Endothelial cell of umbilical vein (primary cell): ENCODE data around the gene ZNRF3. TPM values are rescaled to one million over a fixed set of nuclear protein-coding genes. Genes with fewer than 3 reads are reported as not detected.

Experiments
- BruUV-seq: library from RNA; stranded (reverse); fragments of 400-500 nt; replicated peaks from 2 replicates; lab custom pipeline; 2021; lab: Mats Ljungman, UMichigan
- CTCF ChIA-PET: fragments of 300-600, 350-600 bp; sonication (Branson Sonifier 250); formaldehyde crosslinking; loops from one replicate; lab custom pipeline; 2021; ENCODE audit warnings: antibody characterized with exemption, inconsistent platforms; lab: Charles Lee
- POLR2A ChIA-PET: fragments of 300-600, 350-600 bp; sonication (Branson Sonifier 250); formaldehyde crosslinking; loops from one replicate; lab custom pipeline; 2021; ENCODE audit warnings: antibody characterized with exemption, inconsistent platforms; lab: Charles Lee
- DNase-seq: peaks from one replicate; pipeline ENCODE4 v3.0.0-alpha.2; 2011; ENCODE audit warnings: low read depth, low spot score
- FAIRE-seq: peaks from 2 replicates; lab custom pipeline; 2011; peaks lifted over from hg19 to GRCh38; lab: Jason Lieb, UNC
- H2AFZ ChIP-seq: 2 replicates; pipeline ENCODE4 v1.6.0; 2012; ENCODE audit warnings: low read depth, low read length, control low read depth, inconsistent platforms
- H3K27ac ChIP-seq: 2 replicates; pipeline ENCODE4 v1.5.1; 2011; ENCODE audit warnings: low read depth, mild to moderate bottlenecking, control low read depth, low read length, moderate library complexity; ENCODE audit not compliant: insufficient read depth
- H3K27me3 ChIP-seq, 2 experiments: 2 replicates each; pipeline versions ENCODE4 v1.6.0 to v1.6.1; 2011; ENCODE audit warnings: low read length in 2 of 2, mixed read lengths in 1 of 2; ENCODE audit not compliant: control insufficient read depth in 2 of 2, insufficient read depth in 2 of 2
- H3K36me3 ChIP-seq, 2 experiments: 2 replicates in 1 of 2; 3 replicates in 1 of 2; pipeline ENCODE4 v1.5.1; 2011; ENCODE audit warnings: low read length in 2 of 2, mild to moderate bottlenecking in 1 of 2, moderate library complexity in 1 of 2; ENCODE audit not compliant: control insufficient read depth in 2 of 2, insufficient read depth in 2 of 2; ENCODE audit errors: extremely low read depth in 1 of 2
- H3K4me1 ChIP-seq: 3 replicates; pipeline ENCODE4 v1.5.1; 2011; ENCODE audit warnings: mild to moderate bottlenecking, low read length; ENCODE audit not compliant: control insufficient read depth, insufficient read depth; ENCODE audit errors: extremely low read depth
- H3K4me2 ChIP-seq: 2 replicates; pipeline ENCODE4 v1.6.1; 2011; ENCODE audit warnings: low read length, control low read depth, mixed read lengths; ENCODE audit not compliant: insufficient read depth
- H3K4me3 ChIP-seq, 3 experiments: fragments of 200-600 bp in 1 of 3; sonication (generic), shearing (Covaris generic) in 1 of 3; replicated peaks in 1 of 3; 2 replicates each; pipeline ENCODE4 v1.5.1; 2011 to 2016; ENCODE audit warnings: control low read depth in 3 of 3, low read length in 3 of 3, mild to moderate bottlenecking in 2 of 3, inconsistent platforms in 1 of 3, low read depth in 1 of 3, moderate library complexity in 1 of 3; ENCODE audit not compliant: insufficient read depth in 1 of 3
- H3K79me2 ChIP-seq: 2 replicates; pipeline ENCODE4 v1.6.0; 2012; ENCODE audit warnings: low read length, inconsistent platforms; ENCODE audit not compliant: control insufficient read depth, insufficient read depth
- H3K9ac ChIP-seq: replicated peaks from 2 replicates; pipeline ENCODE3; 2011; ENCODE audit warnings: low read length, control low read depth; ENCODE audit not compliant: insufficient read depth; ENCODE audit errors: extremely low read depth
- H3K9me1 ChIP-seq: replicated peaks from 3 replicates; pipeline ENCODE4 v1.6.0; 2011; ENCODE audit warnings: mild to moderate bottlenecking, low read length; ENCODE audit not compliant: control insufficient read depth, insufficient read depth; ENCODE audit errors: extremely low read depth
- H3K9me3 ChIP-seq: replicated peaks from 2 replicates; pipeline ENCODE4 v1.5.1; 2012; ENCODE audit warnings: low read length, inconsistent platforms; ENCODE audit not compliant: control insufficient read depth, insufficient read depth
- H4K20me1 ChIP-seq: replicated peaks from 2 replicates; pipeline ENCODE3; 2011; ENCODE audit warnings: mild to moderate bottlenecking, low read length; ENCODE audit not compliant: control insufficient read depth, insufficient read depth; ENCODE audit errors: extremely low read depth
- EZH2 ChIP-seq: IDR thresholded peaks from 2 replicates; pipeline ENCODE4 v1.6.1; 2012; ENCODE audit warnings: borderline replicate concordance, low read depth, mild to moderate bottlenecking, moderate library complexity, low read length, inconsistent platforms; ENCODE audit not compliant: severe bottlenecking
- FOS ChIP-seq: IDR thresholded peaks from 2 replicates; pipeline ENCODE4 v1.6.1; 2011; ENCODE audit warnings: mild to moderate bottlenecking, low read length, moderate library complexity, borderline replicate concordance; ENCODE audit not compliant: insufficient read depth
- GATA2 ChIP-seq: IDR thresholded peaks from 2 replicates; pipeline ENCODE4 v1.7.0; 2011; ENCODE audit warnings: low read depth, mild to moderate bottlenecking, moderate library complexity, mixed read lengths, low read length; ENCODE audit not compliant: insufficient read length, insufficient read depth
- JUN ChIP-seq: IDR thresholded peaks from 2 replicates; pipeline ENCODE4 v1.6.1; 2011; ENCODE audit warnings: borderline replicate concordance, low read depth; ENCODE audit not compliant: insufficient read length, insufficient read depth
- MAX ChIP-seq: IDR thresholded peaks from 2 replicates; pipeline ENCODE4 v1.6.1; 2011; ENCODE audit not compliant: insufficient read depth, insufficient read length
- MYC ChIP-seq: IDR thresholded peaks from one replicate; pipeline ENCODE4 v1.6.1; 2011; ENCODE audit warnings: mild to moderate bottlenecking, low read depth, low read length
- POLR2A ChIP-seq: IDR thresholded peaks from 2 replicates; pipeline ENCODE4 v1.6.1; 2012; ENCODE audit warnings: low read depth, mild to moderate bottlenecking, control low read depth, low read length
- POLR2AphosphoS5 ChIP-seq: IDR thresholded peaks from 2 replicates; pipeline ENCODE4 v1.6.1; 2012; ENCODE audit warnings: low read depth, mild to moderate bottlenecking, control low read depth, low read length, moderate library complexity; ENCODE audit not compliant: insufficient read depth
- dilution Hi-C: fragments of 300-500 bp; cut with MboI; formaldehyde crosslinking; loops from one replicate; pipeline ENCODE4 v1.15.0; 2019; ENCODE audit warnings: low sequenced_read_pairs; ENCODE audit not compliant: extremely low pct_ligation_motif_present
- intact Hi-C: fragments of 100-400 bp; cut with micrococcal nuclease; formaldehyde crosslinking; loops from one replicate; pipeline ENCODE4 v1.10.0; 2022
- polyA plus RNA-seq, 4 experiments: library from polyadenylated mRNA; depleted of rRNA in 3 of 4; stranded (reverse) in 3 of 4; unstranded in 1 of 4; fragments of >200 nt; gene quantifications; 2 replicates each; pipeline versions ENCODE4 v1.2.1 to v1.2.3, GENCODE V29; 2011 to 2012; ENCODE audit warnings: missing spikeins in 1 of 4
- total RNA-seq: library from RNA; stranded (reverse); gene quantifications from 2 replicates; pipeline ENCODE4 v1.2.3, GENCODE V29; 2021
- TF ChIP-seq, protein P1 (sequence below), 2 donors: IDR thresholded peaks; 1 replicate in 1 of 2; 2 replicates in 1 of 2; pipeline ENCODE4 v1.5.1; 2011; ENCODE audit warnings: low read length in 2 of 2, mild to moderate bottlenecking in 2 of 2, moderate library complexity in 2 of 2, control low read depth in 1 of 2, inconsistent platforms in 1 of 2, low read depth in 1 of 2; ENCODE audit not compliant: insufficient read depth in 1 of 2; ENCODE audit errors: extremely low read depth in 1 of 2

Gene ZNRF3
- total and polyA plus RNA-seq, 2 donors (not counting 3 experiments of a cell fraction or from before 2014, with no cell fraction given): 2.7 to 5.2 TPM

DNA sequence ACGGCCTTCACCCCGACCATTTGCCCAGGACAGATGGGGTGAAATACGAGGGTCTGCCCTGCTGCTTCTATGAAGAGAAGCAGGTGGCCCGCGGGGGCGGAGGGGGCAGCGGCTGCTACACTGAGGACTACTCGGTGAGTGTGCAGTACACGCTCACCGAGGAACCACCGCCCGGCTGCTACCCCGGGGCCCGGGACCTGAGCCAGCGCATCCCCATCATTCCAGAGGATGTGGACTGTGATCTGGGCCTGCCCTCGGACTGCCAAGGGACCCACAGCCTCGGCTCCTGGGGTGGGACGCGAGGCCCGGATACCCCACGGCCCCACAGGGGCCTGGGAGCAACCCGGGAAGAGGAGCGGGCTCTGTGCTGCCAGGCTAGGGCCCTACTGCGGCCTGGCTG lies 167.1 kb downstream of the ZNRF3 start:
- H3K9me1 ChIP-seq: no peaks in the 10 kb centered on the region
- H3K27me3 ChIP-seq: no peaks in the 10 kb centered on the region
- BruUV-seq: no TSS peak
- no peak for TF ChIP-seq POLR2A
- no peak for TF ChIP-seq MYC
- TF ChIP-seq FOS: no peak
- TF ChIP-seq MAX: no peak
- TF ChIP-seq, protein P1, sequence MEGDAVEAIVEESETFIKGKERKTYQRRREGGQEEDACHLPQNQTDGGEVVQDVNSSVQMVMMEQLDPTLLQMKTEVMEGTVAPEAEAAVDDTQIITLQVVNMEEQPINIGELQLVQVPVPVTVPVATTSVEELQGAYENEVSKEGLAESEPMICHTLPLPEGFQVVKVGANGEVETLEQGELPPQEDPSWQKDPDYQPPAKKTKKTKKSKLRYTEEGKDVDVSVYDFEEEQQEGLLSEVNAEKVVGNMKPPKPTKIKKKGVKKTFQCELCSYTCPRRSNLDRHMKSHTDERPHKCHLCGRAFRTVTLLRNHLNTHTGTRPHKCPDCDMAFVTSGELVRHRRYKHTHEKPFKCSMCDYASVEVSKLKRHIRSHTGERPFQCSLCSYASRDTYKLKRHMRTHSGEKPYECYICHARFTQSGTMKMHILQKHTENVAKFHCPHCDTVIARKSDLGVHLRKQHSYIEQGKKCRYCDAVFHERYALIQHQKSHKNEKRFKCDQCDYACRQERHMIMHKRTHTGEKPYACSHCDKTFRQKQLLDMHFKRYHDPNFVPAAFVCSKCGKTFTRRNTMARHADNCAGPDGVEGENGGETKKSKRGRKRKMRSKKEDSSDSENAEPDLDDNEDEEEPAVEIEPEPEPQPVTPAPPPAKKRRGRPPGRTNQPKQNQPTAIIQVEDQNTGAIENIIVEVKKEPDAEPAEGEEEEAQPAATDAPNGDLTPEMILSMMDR (IDR thresholded peaks at IDR 0.05; ENCODE audit: extremely low read depth in 1 of 2, insufficient read depth in 1 of 2, low read depth in 1 of 2, low read length in 2 of 2): no peak
- TF ChIP-seq GATA2: no peak
- no peak for TF ChIP-seq POLR2AphosphoS5
- TF ChIP-seq JUN: no peak
- no peak for TF ChIP-seq EZH2
- no peaks in the 10 kb centered on the region for H3K9me3 ChIP-seq
- H3K4me2 ChIP-seq: no peak overlapping the region
- DNase-seq: no peak
- POLR2A ChIA-PET: interaction anchor here (0.6 kb wide), 1 partner anchor 17 kb away, joined by 5 read pairs; no protein-coding TSS in a partner anchor
- no peaks in the 10 kb centered on the region for H3K79me2 ChIP-seq
- CTCF ChIA-PET: interaction anchor here (1.6 kb wide), 1 partner anchor 195 kb away, joined by 4 read pairs; no protein-coding TSS in a partner anchor
- intact Hi-C loops (no loop called here), dilution Hi-C loops (no loop called here)
- H4K20me1 ChIP-seq: no peaks in the 10 kb centered on the region
- H3K36me3 ChIP-seq: no peaks in the 10 kb centered on the region
- no peaks in the 10 kb centered on the region for H3K4me1 ChIP-seq
- no peak for FAIRE-seq
- H3K9ac ChIP-seq: no peak overlapping the region
- H3K27ac ChIP-seq: no peak overlapping the region
- H3K4me3 ChIP-seq: no peak overlapping the region
- H2AFZ ChIP-seq: no peak overlapping the region
